GM21786 (cell line): Measurements from ENCODE around the gene SPDYE6.
"Not testable (repeated sequence)": the region's sequence is repeated elsewhere in the genome, so short reads cannot be mapped to it uniquely, and the experiment has no call there.

Experiments
- ATAC-seq: cut with Tn5 transposase; IDR thresholded peaks from one replicate; pipeline ENCODE4 v1.9.1; 2021; ENCODE audit not compliant: unreplicated experiment

SPDYE6 gene

DNA sequence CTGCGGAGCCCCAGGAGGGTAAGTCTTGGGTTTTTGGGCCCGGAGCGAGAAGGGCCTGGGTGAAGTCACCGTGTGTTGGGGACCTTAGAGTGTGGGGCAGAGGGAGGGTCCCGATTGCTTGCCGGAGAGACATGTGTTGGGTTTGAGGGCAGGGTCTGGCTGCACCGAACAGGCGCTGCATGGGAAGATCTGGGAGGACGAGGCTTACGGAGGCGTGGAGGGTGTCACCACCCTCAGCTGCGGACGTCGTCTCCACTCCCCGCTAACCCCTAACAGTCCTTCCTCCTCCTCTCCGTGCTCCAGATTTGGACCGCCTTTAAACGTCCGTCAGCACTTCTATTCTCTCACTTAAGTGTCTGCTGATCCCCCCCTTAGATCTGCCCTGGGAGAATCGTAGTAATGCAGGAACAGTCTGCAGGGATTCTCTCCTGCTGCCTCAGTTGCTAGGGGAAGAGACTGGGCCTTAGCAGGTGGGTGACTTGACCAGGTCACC, 8.2 kb upstream of the SPDYE6 start:
- not testable (repeated sequence) for ATAC-seq

GRCh38 chr7:102363549-102364393, 7.5 kb upstream of the SPDYE6 start:
- ATAC-seq = peak; percentile 99

GRCh38 chr7:102346983-102347382, 9.3 kb downstream of the SPDYE6 start:
- ATAC-seq = not testable (repeated sequence)

DNA sequence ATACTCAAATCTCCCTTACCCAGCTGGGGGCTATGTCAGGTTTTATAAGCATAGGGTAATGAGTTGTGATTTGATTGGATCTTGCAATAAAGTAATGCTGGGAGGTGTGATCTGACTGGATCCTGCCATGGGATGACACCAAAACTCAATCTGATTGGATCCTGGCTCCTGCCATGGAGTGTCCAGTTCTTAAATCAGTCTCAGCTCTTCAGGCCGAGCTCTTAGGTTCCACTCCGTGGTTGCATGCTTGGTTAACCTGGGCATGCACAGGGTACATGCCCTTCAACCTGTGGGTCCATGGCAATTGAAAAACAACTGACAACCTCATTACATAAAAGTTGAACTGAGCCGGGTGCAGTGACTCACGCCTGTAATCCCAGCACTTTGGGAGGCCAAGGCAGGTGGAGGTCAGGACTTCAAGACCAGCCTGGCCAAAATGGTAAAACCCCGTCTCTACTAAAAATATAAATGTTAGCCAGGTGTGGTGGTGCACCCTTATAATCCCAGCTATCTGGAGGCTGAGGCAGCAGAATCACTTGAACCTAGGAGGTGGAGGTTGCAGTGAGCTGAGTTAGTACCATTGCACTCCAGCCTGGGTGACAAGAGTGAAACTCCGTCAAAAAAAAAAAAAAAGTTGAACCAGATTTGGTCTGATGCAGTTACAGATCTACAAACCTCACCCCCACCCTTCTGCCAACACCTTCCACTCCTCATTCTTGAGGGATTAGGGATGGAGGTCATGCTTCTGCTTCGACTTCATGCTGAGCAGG, 15.5 kb downstream of the SPDYE6 start:
- ATAC-seq = not testable (repeated sequence)

- not testable (repeated sequence) for ATAC-seq
Measured at GRCh38 chr7:102337420-102337819, 18.8 kb downstream of the SPDYE6 start.

- not testable (repeated sequence) for ATAC-seq
Measured at GRCh38 chr7:102337002-102337401, 19.2 kb downstream of the SPDYE6 start.

- not testable (repeated sequence) for ATAC-seq
Measured at GRCh38 chr7:102335574-102335973, 20.7 kb downstream of the SPDYE6 start.

- ATAC-seq = not testable (repeated sequence)
Measured at GRCh38 chr7:102330666-102331460, 25.4 kb downstream of the SPDYE6 start.

GRCh38 chr7:102329366-102329765, 26.9 kb downstream of the SPDYE6 start:
- ATAC-seq = not testable (repeated sequence)

DNA sequence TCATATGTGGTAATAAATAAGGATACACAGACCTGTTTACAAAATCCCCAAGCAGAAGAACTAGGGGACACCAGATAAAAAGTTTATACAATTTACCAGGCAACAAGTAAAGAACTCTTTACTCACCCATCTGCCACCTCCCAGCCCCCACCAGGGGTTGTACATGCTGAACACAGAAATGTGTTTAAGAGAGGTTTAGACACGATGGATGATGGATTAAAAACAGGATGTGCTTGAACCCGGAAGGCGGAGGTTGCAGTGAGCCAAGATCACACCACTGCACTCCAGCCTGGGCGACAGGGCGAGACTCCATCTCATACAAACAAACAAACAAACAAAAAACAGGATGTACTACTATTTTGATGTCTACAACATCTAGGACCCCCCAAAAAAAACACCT, 27.4 kb downstream of the SPDYE6 start:
- ATAC-seq = not testable (repeated sequence)

DNA sequence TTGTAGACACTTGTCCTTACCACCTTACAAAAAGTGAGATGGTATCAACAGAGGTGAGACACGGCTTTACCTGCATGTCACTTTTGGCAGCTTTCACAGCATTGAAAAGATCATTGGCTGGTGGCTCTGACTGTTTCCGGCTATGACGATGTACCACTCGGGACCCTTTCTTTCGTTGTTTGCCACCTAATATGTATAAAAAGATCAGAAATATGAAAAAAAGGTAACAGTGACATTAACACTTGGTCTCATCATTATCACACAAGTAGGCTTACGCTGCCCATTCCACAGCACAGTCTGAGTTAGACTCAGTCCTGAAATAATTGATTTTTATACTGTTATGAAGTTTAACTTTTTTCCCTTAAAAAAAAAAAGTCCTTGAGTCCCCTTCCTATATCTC, 29.1 kb downstream of the SPDYE6 start:
- not testable (repeated sequence) for ATAC-seq

DNA sequence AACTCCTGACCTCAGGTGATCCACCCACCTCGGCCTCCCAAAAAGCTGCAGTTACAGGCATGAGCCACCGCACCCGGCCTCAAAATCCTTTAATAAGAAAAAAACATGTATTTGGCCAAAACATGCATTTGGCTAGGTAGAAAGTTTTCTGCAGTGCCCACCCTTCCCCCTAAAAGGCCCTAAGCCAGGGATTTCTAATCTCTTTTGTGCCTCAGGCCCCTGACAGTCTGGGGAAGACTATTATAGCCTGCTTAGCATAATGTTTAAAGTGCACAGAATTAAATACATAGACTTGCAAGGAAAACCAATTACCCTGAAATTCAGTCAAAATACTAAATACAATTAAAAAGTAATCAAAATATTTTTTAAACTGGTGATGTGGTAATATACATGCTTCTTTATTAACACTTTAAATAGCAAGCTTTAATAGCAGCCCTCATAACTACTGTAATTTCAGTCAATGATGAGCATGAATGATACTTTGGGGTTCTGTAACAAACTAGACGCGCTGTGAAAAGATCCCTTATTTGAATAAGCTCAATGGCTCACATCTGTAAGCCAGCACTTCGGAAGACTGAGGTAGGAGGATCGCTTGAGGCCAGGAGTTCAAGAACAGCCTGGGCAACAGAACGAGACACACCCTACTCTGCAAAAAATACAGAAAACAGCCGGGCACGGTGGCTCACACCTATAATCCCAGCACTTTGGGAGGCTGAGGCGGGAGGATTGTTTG, 29.9 kb downstream of the SPDYE6 start:
- ATAC-seq = no peak

DNA sequence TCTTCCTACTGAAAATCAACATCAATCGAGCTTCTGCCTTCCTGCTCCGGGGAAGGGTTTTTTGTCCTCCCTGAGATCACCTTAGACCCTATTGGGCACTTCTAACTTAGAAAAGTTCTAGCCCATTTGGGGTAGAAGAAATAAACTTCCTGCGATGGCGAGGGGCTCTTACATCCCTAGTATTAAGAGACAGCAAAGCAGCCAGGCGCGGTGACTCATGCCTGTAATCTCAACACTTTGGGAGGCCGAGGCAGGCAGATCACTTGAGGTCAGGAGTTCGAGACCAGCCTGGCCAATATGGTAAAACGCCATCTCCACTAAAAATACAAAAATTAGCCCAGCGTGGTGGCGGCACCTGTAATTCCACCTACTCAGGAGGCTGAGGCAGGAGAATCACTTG, 31.1 kb downstream of the SPDYE6 start:
- not testable (repeated sequence) for ATAC-seq

DNA sequence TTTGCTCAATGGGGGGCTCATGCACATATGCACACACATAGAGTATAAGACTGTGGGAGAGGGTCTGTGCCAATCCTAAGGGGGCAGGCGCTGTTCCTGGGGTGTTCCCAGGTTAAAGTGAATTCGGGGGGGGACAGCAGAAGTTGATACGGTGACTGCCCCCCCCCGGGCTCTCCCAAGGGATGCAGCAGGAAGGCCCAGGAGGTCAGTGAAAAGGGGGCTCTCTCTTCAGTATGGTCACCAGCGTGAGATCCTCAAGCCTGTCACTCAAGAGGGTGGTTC, 32.4 kb downstream of the SPDYE6 start:
- no peak for ATAC-seq

DNA sequence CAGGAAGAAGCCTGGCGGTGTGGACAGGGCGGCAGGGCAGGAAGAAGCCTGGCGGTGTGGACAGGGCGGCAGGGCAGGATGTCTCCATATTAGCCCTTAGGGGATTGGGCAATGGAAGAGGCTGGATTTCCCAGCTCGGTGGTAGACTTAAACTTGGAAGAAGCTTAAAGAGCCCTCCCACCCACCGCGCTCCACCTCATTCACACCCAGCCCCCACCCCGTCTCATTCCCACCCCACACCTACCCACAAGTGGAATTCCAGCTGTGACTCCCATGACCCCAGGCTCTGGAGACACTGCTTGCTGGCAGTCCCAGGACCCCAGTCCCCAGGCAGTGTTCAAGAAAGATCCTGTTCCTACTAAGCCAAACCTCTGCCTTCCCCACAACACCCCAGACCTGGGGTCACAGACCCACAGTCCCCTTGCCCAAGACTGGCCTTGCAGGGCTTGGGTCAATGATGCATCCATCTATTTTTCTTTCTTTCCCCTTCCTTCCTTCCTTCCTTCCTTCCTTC, 34.0 kb downstream of the SPDYE6 start:
- no peak for ATAC-seq

DNA sequence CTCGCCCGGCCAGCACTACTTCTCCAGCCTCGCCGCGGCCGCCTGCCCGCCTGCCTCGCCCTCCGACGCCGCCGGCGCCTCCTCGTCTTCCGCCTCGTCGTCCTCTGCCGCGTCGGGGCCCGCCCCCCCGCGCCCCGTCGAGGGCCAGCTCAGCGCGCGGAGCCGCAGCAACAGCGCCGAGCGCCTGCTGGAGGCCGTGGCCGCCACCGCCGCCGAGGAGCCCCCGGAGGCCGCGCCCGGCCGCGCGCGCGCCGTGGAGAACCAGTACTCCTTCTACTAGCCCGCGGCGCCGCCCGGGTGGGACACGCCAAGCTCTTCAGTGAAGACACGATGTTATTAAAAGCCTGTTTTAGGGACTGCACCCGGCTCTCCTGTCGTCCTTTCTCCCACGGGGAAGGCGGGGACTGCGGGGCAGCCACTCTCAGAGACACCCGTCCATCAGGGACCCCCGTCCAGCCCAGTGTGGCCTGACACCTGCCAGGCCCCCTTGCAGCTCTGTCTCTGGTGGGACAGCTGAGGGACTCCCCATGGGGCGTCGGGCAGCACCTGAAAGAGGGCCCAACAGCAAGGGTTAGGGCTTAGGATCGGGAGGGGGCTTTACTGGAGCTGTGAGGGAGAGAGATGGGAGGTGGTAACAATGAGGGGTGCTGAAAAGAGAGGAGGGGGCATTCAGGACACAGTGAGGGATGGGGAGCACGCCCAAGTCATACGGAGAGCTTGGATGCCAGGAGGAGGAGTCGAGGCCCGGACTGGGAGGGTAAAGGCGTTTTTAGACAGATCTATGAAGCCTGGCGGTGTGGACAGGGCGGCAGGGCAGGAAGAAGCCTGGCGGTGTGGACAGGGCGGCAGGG, 34.7 kb downstream of the SPDYE6 start:
- ATAC-seq = no peak

- no peak for ATAC-seq
Measured at GRCh38 chr7:102320601-102321350, 35.5 kb downstream of the SPDYE6 start.

- no peak for ATAC-seq
Measured at GRCh38 chr7:102320181-102320580, 36.1 kb downstream of the SPDYE6 start.

- ATAC-seq = no peak
Measured at GRCh38 chr7:102319671-102320070, 36.6 kb downstream of the SPDYE6 start.
